ENCODE measurements around the gene XPNPEP1.

Gene XPNPEP1

GRCh38 chr10:109887776-109888175 is 35.5 kb downstream of the XPNPEP1 start:
- Histone ChIP-seq H2AFZ (ENCODE audit: low read depth) (no peak overlapping the region), H3K4me3 (IDR thresholded peaks at IDR 0.05; ENCODE audit: insufficient read depth, low read depth, low read length) (no peak overlapping the region), H3K79me2 (ENCODE audit: insufficient read depth, low read depth) (peaks cover 41% of the 10 kb centered on the region; the same call in 1 of the 2 replicates), H3K27me3 (ENCODE audit: insufficient read depth, low read depth) (no peaks in the 10 kb centered on the region), H3K4me1 (ENCODE audit: low read depth, poor library complexity, severe bottlenecking) (peaks cover 100% of the 10 kb centered on the region), H3K4me2 (peak overlapping the region; percentile 54), H3K9ac (no peak overlapping the region), H4K20me1 (ENCODE audit: insufficient read depth) (no peaks in the 10 kb centered on the region), H3K36me3 (ENCODE audit: insufficient read depth) (no peaks in the 10 kb centered on the region), H3K27ac (peak overlapping the region; percentile 99)
- no peak for TF ChIP-seq CTCF (conservative IDR thresholded peaks at IDR 0.05; ENCODE audit: low read depth, low read length)

- peak overlapping the region; percentile 54 for H3K4me2 ChIP-seq
- peak overlapping the region; percentile 99 for H3K27ac ChIP-seq
- peaks cover 100% of the 10 kb centered on the region for H3K4me1 ChIP-seq (ENCODE audit: low read depth, poor library complexity, severe bottlenecking)
- peak overlapping the region; percentile 66; the same call in 1 of the 2 replicates for H3K9ac ChIP-seq
- peaks cover 41% of the 10 kb centered on the region; the same call in 1 of the 2 replicates for H3K79me2 ChIP-seq (ENCODE audit: insufficient read depth, low read depth)
- H3K36me3 ChIP-seq (ENCODE audit: insufficient read depth): no peaks in the 10 kb centered on the region
- H3K4me3 ChIP-seq (IDR thresholded peaks at IDR 0.05; ENCODE audit: insufficient read depth, low read depth, low read length): no peak overlapping the region
- no peaks in the 10 kb centered on the region for H3K27me3 ChIP-seq (ENCODE audit: insufficient read depth, low read depth)
- H2AFZ ChIP-seq (ENCODE audit: low read depth): no peak overlapping the region
- no peaks in the 10 kb centered on the region for H4K20me1 ChIP-seq (ENCODE audit: insufficient read depth)
- no peak for TF ChIP-seq CTCF (conservative IDR thresholded peaks at IDR 0.05; ENCODE audit: low read depth, low read length)
These were observed 36.1 kb downstream of the XPNPEP1 start for GRCh38 chr10:109887243-109887642.

GRCh38 chr10:109886781-109887140 is 36.5 kb downstream of the XPNPEP1 start:
- no peak for TF ChIP-seq CTCF (conservative IDR thresholded peaks at IDR 0.05; ENCODE audit: low read depth, low read length)
- H3K9ac ChIP-seq: peak overlapping the region; percentile 66
- no peak overlapping the region for H2AFZ ChIP-seq (ENCODE audit: low read depth)

GRCh38 chr10:109886037-109886780 is 37.1 kb downstream of the XPNPEP1 start:
- Histone ChIP-seq H3K9ac (peak overlapping the region; percentile 66), H4K20me1 (ENCODE audit: insufficient read depth) (no peaks in the 10 kb centered on the region), H3K4me1 (ENCODE audit: low read depth, poor library complexity, severe bottlenecking) (peaks cover 100% of the 10 kb centered on the region), H3K27ac (peak overlapping the region; percentile 99), H3K79me2 (ENCODE audit: insufficient read depth, low read depth) (peaks cover 36% of the 10 kb centered on the region; the same call in 1 of the 2 replicates), H3K4me2 (peak overlapping the region; percentile 54), H2AFZ (ENCODE audit: low read depth) (no peak overlapping the region), H3K4me3 (IDR thresholded peaks at IDR 0.05; ENCODE audit: insufficient read depth, low read depth, low read length) (no peak overlapping the region), H3K27me3 (ENCODE audit: insufficient read depth, low read depth) (no peaks in the 10 kb centered on the region), H3K36me3 (ENCODE audit: insufficient read depth) (no peaks in the 10 kb centered on the region)
- no peak for TF ChIP-seq CTCF (conservative IDR thresholded peaks at IDR 0.05; ENCODE audit: low read depth, low read length)

More at GRCh38 chr10:109886781-109887140, 36.5 kb downstream of the XPNPEP1 start:
- no peaks in the 10 kb centered on the region for H3K36me3 ChIP-seq (ENCODE audit: insufficient read depth)
- H3K27me3 ChIP-seq (ENCODE audit: insufficient read depth, low read depth): no peaks in the 10 kb centered on the region
- no peak overlapping the region for H3K4me3 ChIP-seq (IDR thresholded peaks at IDR 0.05; ENCODE audit: insufficient read depth, low read depth, low read length)
- no peaks in the 10 kb centered on the region for H4K20me1 ChIP-seq (ENCODE audit: insufficient read depth)
- peaks cover 100% of the 10 kb centered on the region for H3K4me1 ChIP-seq (ENCODE audit: low read depth, poor library complexity, severe bottlenecking)
- H3K4me2 ChIP-seq: peak overlapping the region; percentile 54
- peak overlapping the region; percentile 99 for H3K27ac ChIP-seq
- peaks cover 41% of the 10 kb centered on the region; the same call in 1 of the 2 replicates for H3K79me2 ChIP-seq (ENCODE audit: insufficient read depth, low read depth)

Data from KMS-11 (cell line).